AG10803 (cell line): ENCODE results near the gene TANC1.

Source experiments
- DNase-seq: peaks from one replicate; pipeline ENCODE4 v3.0.0; 2010; ENCODE audit warnings: low read depth
- H3K4me3 ChIP-seq: 2 replicates; pipeline ENCODE4 v1.5.1; 2011; ENCODE audit warnings: mild to moderate bottlenecking, low read length, control low read depth
- CTCF ChIP-seq: conservative IDR thresholded peaks from 2 replicates; pipeline ENCODE4 v1.5.1; 2011; ENCODE audit warnings: mild to moderate bottlenecking, low read length, control low read depth, inconsistent platforms

The TANC1 gene

DNA sequence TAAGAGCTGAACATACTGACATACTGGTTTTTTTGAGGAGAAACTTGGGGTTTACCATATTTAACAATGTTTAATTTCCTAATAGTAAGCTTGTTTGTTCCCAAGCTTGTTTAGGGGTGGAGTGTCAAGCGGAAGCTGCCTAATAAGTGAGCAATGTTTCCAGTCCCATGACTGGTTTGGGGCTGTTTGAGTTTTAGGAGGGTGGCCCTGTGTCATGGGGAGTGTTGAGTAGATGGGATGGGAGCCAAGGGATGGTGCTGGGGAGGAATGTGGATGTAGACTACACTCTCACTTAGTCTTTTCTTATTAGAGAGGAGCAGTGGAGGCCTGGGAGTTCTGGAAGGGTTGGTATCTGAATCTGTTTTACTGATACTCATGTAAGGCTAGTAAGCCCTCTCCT, 128.5 kb downstream of the TANC1 start:
- DNase-seq: no peak
- H3K4me3 ChIP-seq: no peak overlapping the region
- no peak for TF ChIP-seq CTCF

GRCh38 chr2:159098361-159098760, 129.9 kb downstream of the TANC1 start:
- no peak overlapping the region for H3K4me3 ChIP-seq
- DNase-seq: no peak
- TF ChIP-seq CTCF: no peak

DNA sequence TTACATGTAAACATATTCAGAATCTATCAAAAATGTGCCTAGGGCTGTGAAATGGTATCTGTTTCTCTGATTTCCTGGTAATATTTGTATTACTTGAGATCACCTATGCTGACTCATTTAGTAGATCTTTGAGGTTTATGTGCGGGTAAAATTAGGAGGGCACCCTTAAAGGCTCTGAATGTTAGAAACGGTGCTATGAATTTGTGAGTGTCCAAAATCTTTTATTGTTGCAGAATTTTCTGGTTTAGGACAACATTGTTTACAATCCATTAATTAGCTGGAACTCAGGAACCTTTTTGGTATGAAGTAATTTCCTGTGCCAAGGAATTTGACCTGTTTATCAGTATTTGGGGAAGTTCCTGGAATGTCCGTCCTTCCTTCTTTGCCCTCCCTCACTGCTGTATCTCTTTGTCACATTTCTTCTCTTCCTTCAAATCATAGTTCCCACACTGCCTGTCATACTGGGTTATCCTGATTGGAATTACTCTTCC, 130.5 kb downstream of the TANC1 start:
- H3K4me3 ChIP-seq: no peak overlapping the region
- TF ChIP-seq CTCF: no peak
- peak; percentile 58 for DNase-seq

DNA sequence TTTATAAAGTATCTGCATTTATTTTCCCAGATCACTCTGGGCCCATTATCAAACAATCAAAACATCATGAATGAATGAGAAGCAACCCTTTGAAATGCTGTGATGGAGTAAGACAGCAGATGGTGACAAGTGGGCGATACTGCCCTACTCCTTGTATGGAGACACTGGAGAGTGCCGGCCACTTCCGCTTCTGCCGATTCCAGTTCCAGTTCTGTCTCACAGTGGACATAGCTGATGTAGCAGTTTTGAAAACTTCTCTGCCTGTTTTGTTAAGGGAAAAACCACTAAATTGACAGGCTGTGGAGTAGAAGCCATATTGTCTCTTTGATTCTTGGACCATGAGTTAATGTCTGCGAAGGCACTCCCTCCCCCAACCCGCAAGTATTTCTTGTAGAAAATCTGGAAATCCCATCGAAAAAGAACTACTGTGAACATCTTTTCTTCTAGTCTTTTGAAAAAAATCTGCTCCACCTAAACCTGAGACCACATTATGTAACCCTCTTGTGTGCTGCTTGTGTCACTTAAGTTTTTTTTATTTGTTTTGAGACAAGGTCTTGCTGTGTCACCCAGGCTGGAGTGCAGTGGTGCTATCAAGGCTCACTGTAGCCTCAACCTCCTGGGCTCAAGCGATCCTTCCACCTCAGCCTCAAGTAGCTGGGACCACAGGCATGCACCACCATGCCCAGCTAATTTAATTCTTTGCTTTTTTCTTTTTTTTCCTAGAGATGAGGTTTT, 133.5 kb downstream of the TANC1 start:
- no peak overlapping the region for H3K4me3 ChIP-seq
- no peak for DNase-seq
- no peak for TF ChIP-seq CTCF

DNA sequence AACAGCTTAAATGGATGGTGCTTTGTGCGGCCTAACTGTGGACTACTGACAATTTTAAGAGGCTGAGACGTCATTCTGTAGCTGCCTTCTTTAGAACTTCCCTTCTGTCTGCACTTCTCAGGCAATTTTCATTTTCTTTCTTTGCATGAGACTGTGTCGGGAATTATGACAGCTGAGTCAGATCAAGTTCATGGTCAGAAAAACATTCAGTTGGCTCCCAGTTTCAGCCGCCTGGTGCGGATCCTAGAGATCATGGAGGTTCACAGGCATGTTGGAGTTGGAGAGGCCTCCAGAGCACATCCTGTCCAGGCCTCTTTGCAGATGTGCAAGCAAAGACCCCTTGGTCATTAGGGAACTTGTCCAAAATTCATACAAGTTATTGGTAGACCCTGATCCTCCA, 135.0 kb downstream of the TANC1 start:
- no peak overlapping the region for H3K4me3 ChIP-seq
- no peak for TF ChIP-seq CTCF
- no peak for DNase-seq

- TF ChIP-seq CTCF: no peak; the same call in 1 of the 2 replicates
- H3K4me3 ChIP-seq: no peak overlapping the region
- peak; percentile 77 for DNase-seq
Measured at GRCh38 chr2:159106109-159106508, 137.7 kb downstream of the TANC1 start.

DNA sequence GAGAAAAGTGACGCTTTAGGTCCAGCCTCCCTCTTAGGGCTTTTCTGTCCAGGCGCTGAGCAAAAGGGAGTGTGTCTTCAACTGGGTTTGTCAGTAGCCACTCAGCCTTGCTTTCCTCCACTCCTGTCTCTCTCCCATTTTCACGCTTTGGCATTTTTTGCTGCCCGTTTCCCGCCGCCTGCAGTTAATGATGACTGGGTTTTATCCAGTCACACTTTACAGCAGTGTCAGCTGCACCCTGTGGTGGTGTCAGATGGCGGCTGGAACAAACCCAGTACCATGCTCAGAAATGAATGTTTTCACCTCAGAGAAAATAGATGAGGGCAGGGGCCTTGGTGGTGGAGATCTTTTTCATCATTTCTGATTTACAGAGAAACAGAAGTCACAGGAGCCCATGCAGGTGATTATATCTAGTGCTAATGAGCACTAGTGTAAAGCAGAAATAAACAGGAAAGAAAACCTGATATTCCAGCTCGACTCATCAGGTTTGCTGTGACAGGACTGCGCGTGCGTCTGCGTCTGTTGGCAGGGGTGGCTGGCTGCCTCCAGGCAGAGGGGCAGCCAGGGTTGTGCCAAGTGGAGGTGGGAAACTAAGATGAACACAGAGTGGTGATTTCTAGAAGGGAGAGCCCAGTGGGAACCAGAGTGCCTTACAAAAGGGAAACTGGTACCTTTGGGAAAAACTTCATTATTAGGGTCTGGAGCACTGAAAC, 139.9 kb downstream of the TANC1 start:
- no peak for TF ChIP-seq CTCF
- H3K4me3 ChIP-seq: no peak overlapping the region
- DNase-seq: no peak
